ENCODE results near the gene C1S. TPM values are rescaled to one million over a fixed set of nuclear protein-coding genes. Genes with fewer than 3 reads are reported as not detected.

C1S gene
- total RNA-seq (2022; extraction: Qiagen RNA extraction; ENCODE audit: low read depth): 39.5 to 62.4 TPM (median 44.8 TPM) in 5 replicates

DNA sequence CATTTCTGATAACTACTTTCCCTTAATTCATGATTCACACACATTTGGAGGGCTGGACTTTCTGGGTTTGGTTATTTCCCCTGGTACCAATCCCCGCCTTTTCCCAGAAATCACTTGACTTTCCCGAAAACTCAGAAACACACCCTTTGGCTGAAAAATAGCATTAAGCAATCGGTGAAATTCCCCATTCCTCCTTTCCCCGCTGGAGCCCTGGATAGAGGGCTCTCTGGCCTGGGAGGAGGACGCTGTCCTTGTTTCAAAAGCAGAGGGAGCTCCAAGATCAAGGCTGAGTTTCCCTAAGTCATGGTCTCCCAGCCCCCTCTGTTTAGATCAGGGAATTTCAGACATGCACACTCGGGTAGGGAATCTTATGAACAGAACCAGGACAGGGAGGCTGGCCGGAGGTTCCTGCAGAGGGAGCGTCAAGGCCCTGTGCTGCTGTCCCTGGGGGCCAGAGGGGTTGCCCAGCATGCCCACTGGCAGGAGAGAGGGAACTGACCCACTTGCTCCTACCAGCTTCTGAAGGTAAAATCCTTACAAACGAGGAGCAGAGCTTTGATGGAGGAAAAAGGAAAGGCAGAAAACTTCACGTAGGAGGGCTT is at the start of gene C1S:
Gene C1S, plus strand, starts transcription at position 366 of the 602 bp plus-strand sequence. CDS start 1,195 bp downstream, outside the sequence.

DNA sequence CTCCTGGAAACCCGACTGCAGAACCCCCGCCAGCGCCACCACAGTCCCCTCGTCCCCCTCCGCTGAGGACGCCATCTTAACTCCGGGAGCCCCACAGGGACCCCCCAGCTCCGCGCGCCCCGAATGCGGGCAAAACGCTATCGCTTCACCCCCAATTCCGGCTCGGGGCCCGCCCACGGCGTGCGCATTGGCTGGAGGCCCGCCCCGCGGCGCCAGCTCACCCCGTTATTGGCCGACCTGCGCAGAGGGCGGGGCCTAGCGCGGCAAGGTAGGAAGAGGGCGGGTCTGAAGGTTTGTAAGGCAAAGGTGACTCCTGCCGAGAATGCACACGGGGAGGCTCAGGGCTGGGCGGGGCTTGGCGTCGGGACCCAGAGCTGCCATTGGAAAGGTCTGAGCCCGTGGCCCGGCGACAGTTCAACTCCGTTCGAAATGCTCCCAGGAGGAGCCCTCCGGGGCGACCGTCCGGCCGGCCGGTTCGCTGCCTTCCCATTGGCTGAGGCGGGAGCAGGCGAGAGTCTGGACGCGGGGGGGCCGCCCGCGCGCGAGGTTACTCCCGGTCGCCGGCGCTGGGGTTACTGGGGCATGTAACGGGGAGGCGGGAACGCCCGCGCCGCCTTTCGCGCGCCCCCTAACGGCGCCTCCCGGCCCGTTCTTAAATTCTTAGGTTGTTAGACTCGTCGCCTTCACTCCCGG is 42.0 kb upstream of the C1S start, which contains the start of gene LPCAT3:
Gene LPCAT3, minus strand, starts transcription at position 127 of the 693 bp plus-strand sequence. Its CDS starts 52 bp downstream, at position 75.

DNA sequence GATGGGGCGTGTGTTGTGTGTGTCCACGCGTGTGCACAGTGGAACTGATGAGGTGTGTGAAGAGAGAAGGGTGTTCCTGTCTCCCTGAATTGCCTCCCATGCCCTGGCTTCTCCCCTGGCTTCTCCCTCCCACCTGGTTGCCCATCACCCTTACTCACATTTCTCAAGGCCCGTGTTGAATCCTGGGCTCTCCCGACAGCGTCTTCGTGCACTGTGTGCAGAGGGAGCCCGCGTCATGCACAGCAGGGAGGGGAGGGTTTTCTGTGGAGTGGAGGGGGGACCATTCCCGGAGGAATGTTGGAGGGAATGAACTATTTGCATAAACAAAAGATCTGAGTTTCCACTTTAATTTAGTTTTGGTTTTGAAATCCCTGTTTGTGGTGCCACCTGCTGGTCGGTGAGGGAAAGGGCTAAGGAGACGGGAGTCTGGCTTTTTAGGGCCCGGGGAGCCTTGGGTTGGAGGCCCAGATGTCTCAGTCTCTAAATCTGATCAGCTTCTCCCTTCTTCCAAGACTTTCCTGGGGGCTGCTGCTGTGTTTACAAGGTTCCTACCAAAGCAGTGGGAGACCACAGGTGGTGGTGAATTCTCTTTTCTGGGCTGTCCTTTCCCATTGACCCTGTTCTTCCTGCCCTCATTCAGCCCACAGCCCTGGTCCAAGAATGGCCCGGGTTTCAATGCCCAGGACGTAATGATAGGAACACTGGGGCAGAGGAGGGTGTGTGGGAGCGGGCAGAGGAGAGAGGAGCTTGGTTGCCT is 31.9 kb downstream of the C1S start, which contains the start of gene C1R:
Gene C1R, minus strand, starts transcription at position 217 of the 757 bp plus-strand sequence. Its CDS starts 57 bp downstream, at position 160.

DNA sequence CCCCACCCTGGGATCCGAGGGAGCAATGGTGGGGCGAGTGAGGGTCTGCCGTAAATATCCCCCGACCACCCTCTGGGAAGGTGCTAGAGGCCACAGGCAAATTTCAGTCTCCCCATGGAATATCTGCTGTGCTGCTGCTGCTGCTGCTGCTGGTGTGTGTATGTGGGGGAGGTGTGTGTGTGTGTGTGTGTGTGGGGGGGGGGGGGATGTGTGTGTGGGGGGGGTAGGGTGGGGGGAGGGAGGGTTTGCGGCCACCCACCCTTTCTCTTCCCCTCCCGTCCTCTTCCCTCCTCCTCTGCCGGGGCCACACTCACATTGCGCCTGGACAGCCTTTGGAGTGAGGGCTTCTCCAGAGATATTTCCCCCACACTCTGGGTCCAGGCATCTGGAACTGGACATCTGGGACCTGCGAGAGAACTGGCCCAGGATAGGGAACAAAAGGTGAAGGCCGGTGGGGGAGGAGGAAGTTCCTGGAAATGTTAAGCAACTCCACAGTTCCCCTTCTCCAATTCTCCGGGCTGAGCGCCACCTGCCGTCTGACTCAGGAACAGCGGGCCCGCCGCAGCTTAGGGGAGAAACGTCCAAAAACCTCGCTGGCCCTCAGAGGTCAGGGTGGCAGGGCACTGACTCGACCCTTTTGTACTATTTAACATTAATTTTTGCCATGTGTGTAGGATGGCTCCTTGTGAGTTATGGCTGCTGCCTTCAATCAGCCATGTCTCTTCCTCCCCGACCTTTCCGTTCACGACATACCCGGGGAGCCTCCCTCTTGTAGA is 48.5 kb downstream of the C1S start, which contains the start of gene C1RL:
Gene C1RL, minus strand, starts transcription at position 419 of the 776 bp plus-strand sequence. Its CDS starts 34 bp downstream, at position 385.

Other genes starting within 250 kb of the C1S start
- gene GPR162, start 238.9 kb upstream of the C1S start, total RNA-seq (2022; extraction: Qiagen RNA extraction; ENCODE audit: low read depth): 0.27 to 1.1 TPM (median 0.61 TPM) in 5 replicates
- 19.6 to 28.9 TPM (median 27.4 TPM) in 5 replicates for gene P3H3, start 232.3 kb upstream of the C1S start, total RNA-seq (2022; extraction: Qiagen RNA extraction; ENCODE audit: low read depth)
- 0.96 to 1.9 TPM (median 1.8 TPM) in 5 replicates for gene GNB3, start 219.8 kb upstream of the C1S start, total RNA-seq (2022; extraction: Qiagen RNA extraction; ENCODE audit: low read depth)
- gene CDCA3, start 209.4 kb upstream of the C1S start, total RNA-seq (2022; extraction: Qiagen RNA extraction; ENCODE audit: low read depth): 70.8 to 86.2 TPM (median 80.8 TPM) in 5 replicates
- 69.7 to 80.0 TPM (median 72.6 TPM) in 5 replicates for gene USP5, start 208.6 kb upstream of the C1S start, total RNA-seq (2022; extraction: Qiagen RNA extraction; ENCODE audit: low read depth)
- gene TPI1, start 193.2 kb upstream of the C1S start, total RNA-seq (2022; extraction: Qiagen RNA extraction; ENCODE audit: low read depth): 1,472 to 1,683 TPM (median 1,669 TPM) in 5 replicates
- gene SPSB2, start 187.4 kb upstream of the C1S start, total RNA-seq (2022; extraction: Qiagen RNA extraction; ENCODE audit: low read depth): 30.1 to 40.4 TPM (median 37.5 TPM) in 5 replicates
- 16.6 to 18.7 TPM (median 17.2 TPM) in 5 replicates for gene LRRC23, start 155.9 kb upstream of the C1S start, total RNA-seq (2022; extraction: Qiagen RNA extraction; ENCODE audit: low read depth)
- gene ENO2, start 146.1 kb upstream of the C1S start, total RNA-seq (2022; extraction: Qiagen RNA extraction; ENCODE audit: low read depth): 38.6 to 40.3 TPM (median 40.0 TPM) in 5 replicates
- gene ATN1, start 132.8 kb upstream of the C1S start, total RNA-seq (2022; extraction: Qiagen RNA extraction; ENCODE audit: low read depth): 54.4 to 77.3 TPM (median 73.9 TPM) in 5 replicates
- not detected in 5 replicates for gene RNU7-1, start 116.9 kb upstream of the C1S start, total RNA-seq (2022; extraction: Qiagen RNA extraction; ENCODE audit: low read depth)
- 300 to 340 TPM (median 314 TPM) in 5 replicates for gene C12orf57, start 116.7 kb upstream of the C1S start, total RNA-seq (2022; extraction: Qiagen RNA extraction; ENCODE audit: low read depth)
- gene PTPN6, start 109.4 kb upstream of the C1S start, total RNA-seq (2022; extraction: Qiagen RNA extraction; ENCODE audit: low read depth): 8.6 to 14.0 TPM (median 11.0 TPM) in 5 replicates
- gene PHB2, start 90.1 kb upstream of the C1S start, total RNA-seq (2022; extraction: Qiagen RNA extraction; ENCODE audit: low read depth): 324 to 339 TPM (median 332 TPM) in 5 replicates
- gene EMG1, start 89.8 kb upstream of the C1S start, total RNA-seq (2022; extraction: Qiagen RNA extraction; ENCODE audit: low read depth): 63.3 to 71.8 TPM (median 66.5 TPM) in 5 replicates
- gene LPCAT3, start 42.2 kb upstream of the C1S start, total RNA-seq (2022; extraction: Qiagen RNA extraction; ENCODE audit: low read depth): 26.3 to 31.4 TPM (median 27.6 TPM) in 5 replicates
- 27.8 to 41.1 TPM (median 29.9 TPM) in 5 replicates for gene C1R, start 31.7 kb downstream of the C1S start, total RNA-seq (2022; extraction: Qiagen RNA extraction; ENCODE audit: low read depth)
- 11.4 to 14.2 TPM (median 12.8 TPM) in 5 replicates for gene C1RL, start 48.5 kb downstream of the C1S start, total RNA-seq (2022; extraction: Qiagen RNA extraction; ENCODE audit: low read depth)
- not detected in 5 replicates for gene RBP5, start 68.2 kb downstream of the C1S start, total RNA-seq (2022; extraction: Qiagen RNA extraction; ENCODE audit: low read depth)
- gene CLSTN3, start 69.7 kb downstream of the C1S start, total RNA-seq (2022; extraction: Qiagen RNA extraction; ENCODE audit: low read depth): 13.6 to 18.3 TPM (median 16.0 TPM) in 5 replicates
- 24.4 to 31.8 TPM (median 29.5 TPM) in 5 replicates for gene PEX5, start 129.0 kb downstream of the C1S start, total RNA-seq (2022; extraction: Qiagen RNA extraction; ENCODE audit: low read depth)
- not detected in 5 replicates for gene ACSM4, start 243.4 kb downstream of the C1S start, total RNA-seq (2022; extraction: Qiagen RNA extraction; ENCODE audit: low read depth)

Data from A549 treated with GW870086 at 1 μM for 4 hours (cell line).